ENCODE measurements around the gene NECAB2.

- TF ChIP-seq, protein P1, sequence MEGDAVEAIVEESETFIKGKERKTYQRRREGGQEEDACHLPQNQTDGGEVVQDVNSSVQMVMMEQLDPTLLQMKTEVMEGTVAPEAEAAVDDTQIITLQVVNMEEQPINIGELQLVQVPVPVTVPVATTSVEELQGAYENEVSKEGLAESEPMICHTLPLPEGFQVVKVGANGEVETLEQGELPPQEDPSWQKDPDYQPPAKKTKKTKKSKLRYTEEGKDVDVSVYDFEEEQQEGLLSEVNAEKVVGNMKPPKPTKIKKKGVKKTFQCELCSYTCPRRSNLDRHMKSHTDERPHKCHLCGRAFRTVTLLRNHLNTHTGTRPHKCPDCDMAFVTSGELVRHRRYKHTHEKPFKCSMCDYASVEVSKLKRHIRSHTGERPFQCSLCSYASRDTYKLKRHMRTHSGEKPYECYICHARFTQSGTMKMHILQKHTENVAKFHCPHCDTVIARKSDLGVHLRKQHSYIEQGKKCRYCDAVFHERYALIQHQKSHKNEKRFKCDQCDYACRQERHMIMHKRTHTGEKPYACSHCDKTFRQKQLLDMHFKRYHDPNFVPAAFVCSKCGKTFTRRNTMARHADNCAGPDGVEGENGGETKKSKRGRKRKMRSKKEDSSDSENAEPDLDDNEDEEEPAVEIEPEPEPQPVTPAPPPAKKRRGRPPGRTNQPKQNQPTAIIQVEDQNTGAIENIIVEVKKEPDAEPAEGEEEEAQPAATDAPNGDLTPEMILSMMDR (IDR thresholded peaks at IDR 0.05; ENCODE audit: low read depth, low read length, poor library complexity, severe bottlenecking), result no peak
- no peak for TF ChIP-seq EZH2phosphoT487 (IDR thresholded peaks at IDR 0.05; ENCODE audit: borderline replicate concordance, low read length)
Measured at GRCh38 chr16:84033251-84034195, 65.5 kb downstream of the NECAB2 start.

Measured in DOHH2 (cell line).